ENCODE data around the gene CTDSP1. TPM values are rescaled to one million over a fixed set of nuclear protein-coding genes. Genes with fewer than 3 reads are reported as not detected.
A peak's percentile ranks its signal among the peaks of the same experiment; 100 is the strongest.

Gene CTDSP1
- total RNA-seq, 1 donor from 2014 or later, result 105 TPM

- DNase-seq (ENCODE audit: low spot score) (no peak), ATAC-seq (no peak)
Measured at GRCh38 chr2:218382785-218383184, 16.9 kb upstream of the CTDSP1 start.

- no peak for DNase-seq (ENCODE audit: low spot score)
- ATAC-seq, result no peak
Measured at GRCh38 chr2:218383892-218384519, 15.7 kb upstream of the CTDSP1 start.

- ATAC-seq (no peak), DNase-seq (ENCODE audit: low spot score) (no peak)
Measured at GRCh38 chr2:218384975-218385374, 14.7 kb upstream of the CTDSP1 start.

DNA sequence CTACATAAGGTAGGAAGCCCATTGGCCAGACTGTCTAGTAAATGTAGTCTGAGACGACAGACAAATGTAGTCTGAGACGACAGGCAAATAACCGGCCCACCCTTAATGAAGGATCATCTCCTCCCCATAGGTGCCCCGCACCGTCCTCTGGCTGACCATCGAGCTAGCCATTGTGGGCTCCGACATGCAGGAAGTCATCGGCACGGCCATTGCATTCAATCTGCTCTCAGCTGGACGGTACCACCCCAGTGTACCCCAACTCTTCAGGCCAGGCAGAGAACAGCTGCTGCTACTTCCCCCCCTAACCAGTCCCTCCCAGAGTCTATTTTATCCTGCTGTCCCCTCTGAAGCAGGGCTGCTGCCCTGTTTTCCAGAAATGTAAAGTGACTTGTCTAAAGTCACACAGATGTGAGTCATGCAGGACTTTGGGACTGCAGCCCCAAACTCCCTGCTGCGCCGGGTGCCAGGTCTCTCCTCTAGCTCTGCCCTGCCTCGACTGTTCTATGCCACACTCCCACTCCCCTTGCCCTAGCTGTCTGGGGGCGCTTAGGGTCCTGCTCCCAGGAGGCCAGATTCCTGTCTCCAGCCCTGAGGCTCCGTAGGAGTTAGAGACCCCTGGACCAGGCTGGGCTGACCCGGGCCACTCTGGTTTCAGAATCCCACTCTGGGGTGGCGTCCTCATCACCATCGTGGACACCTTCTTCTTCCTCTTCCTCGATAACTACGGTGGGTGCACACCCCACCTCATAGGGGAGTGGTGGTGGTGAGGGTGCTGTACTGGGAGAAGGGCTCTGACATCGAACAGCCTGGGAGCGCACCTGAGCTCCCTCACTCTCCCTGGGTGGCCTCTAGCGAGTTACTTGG, 12.9 kb upstream of the CTDSP1 start:
- DNase-seq (ENCODE audit: low spot score) (no peak), ATAC-seq (peak; percentile 30)

DNA sequence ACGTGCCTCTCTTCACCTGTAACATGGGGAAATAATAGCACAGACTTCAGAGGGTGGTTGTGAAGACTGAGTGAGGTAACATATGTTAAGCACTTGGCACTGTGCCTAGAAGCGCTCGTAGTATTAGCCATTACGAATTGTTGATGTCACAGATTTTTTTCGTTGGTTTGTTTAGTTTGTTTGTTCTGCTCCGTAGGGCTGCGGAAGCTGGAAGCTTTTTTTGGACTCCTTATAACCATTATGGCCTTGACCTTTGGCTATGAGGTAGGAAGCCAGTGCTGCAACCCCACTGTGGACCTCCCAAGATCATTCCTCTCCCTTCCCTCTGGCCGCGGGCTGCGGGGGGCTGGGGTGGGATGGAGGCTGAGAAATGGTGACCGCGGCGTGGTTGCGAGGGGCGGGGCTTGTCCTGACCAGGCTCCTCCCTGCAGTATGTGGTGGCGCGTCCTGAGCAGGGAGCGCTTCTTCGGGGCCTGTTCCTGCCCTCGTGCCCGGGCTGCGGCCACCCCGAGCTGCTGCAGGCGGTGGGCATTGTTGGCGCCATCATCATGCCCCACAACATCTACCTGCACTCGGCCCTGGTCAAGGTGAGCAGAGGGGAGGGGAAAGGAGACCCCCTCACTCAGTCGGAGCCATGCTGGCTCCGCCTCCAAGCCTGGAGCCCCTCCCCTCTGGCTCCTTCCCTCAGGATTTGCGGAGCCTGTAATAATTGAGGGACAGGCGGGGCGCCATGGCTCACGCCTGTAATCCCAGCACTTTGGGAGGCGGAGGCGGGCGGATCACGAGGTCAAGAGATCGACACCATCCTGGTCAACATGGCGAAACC, 12.1 kb upstream of the CTDSP1 start:
- ATAC-seq (peak; percentile 79), DNase-seq (ENCODE audit: low spot score) (no peak)

GRCh38 chr2:218389333-218390150, 10.1 kb upstream of the CTDSP1 start:
- DNase-seq (ENCODE audit: low spot score) (no peak), ATAC-seq (no peak)

DNA sequence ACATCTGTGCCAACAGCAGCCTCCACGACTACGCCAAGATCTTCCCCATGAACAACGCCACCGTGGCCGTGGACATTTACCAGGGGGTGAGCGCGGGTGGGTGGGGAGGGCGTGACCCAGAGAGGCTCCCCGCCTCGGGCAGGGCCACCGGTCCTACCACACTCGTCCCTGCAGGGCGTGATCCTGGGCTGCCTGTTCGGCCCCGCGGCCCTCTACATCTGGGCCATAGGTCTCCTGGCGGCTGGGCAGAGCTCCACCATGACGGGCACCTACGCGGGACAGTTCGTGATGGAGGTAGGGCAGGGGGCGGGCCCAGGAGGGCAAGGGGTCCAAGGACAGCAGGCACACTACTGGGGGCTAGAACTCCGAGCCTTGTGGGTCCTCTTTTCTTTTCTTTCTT, 8.5 kb upstream of the CTDSP1 start:
- no peak for ATAC-seq
- no peak for DNase-seq (ENCODE audit: low spot score)

- no peak for DNase-seq (ENCODE audit: low spot score)
- no peak for ATAC-seq
Measured at GRCh38 chr2:218392459-218392858, 7.2 kb upstream of the CTDSP1 start.

- DNase-seq (ENCODE audit: low spot score), result no peak
- ATAC-seq, result no peak
Measured at GRCh38 chr2:218392891-218393462, 6.7 kb upstream of the CTDSP1 start.

GRCh38 chr2:218393750-218394290, 5.8 kb upstream of the CTDSP1 start:
- no peak for DNase-seq (ENCODE audit: low spot score)

GRCh38 chr2:218394298-218395089, 5.2 kb upstream of the CTDSP1 start:
- DNase-seq (ENCODE audit: low spot score) (peak; percentile 52), ATAC-seq (no peak)

More at GRCh38 chr2:218393750-218394290, 5.8 kb upstream of the CTDSP1 start:
- no peak for ATAC-seq

- ATAC-seq, result no peak
- DNase-seq (ENCODE audit: low spot score), result no peak
Measured at GRCh38 chr2:218395090-218395444, 4.6 kb upstream of the CTDSP1 start.

DNA sequence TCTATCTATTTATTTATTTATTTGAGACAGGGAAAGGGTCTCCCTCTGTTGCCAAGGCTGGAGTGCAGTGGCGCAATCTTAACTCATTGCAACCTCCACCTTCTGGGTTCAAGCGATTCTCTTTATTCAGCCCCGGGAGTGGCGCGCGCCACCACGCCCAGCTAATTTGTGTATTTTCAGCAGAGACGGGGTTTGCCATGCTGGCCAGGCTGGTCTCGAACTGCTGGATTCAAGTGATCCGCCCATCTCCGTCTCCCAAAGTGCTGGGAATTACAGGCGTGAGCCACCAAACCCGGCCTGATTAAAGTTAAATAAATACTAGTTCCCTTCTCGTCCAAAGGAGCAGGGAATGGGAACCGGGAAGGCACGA, 4.2 kb upstream of the CTDSP1 start:
- DNase-seq (ENCODE audit: low spot score) (no peak), ATAC-seq (no peak)

GRCh38 chr2:218395826-218396687, 3.6 kb upstream of the CTDSP1 start:
- ATAC-seq (peak; percentile 57), DNase-seq (ENCODE audit: low spot score) (peak; percentile 96)

DNA sequence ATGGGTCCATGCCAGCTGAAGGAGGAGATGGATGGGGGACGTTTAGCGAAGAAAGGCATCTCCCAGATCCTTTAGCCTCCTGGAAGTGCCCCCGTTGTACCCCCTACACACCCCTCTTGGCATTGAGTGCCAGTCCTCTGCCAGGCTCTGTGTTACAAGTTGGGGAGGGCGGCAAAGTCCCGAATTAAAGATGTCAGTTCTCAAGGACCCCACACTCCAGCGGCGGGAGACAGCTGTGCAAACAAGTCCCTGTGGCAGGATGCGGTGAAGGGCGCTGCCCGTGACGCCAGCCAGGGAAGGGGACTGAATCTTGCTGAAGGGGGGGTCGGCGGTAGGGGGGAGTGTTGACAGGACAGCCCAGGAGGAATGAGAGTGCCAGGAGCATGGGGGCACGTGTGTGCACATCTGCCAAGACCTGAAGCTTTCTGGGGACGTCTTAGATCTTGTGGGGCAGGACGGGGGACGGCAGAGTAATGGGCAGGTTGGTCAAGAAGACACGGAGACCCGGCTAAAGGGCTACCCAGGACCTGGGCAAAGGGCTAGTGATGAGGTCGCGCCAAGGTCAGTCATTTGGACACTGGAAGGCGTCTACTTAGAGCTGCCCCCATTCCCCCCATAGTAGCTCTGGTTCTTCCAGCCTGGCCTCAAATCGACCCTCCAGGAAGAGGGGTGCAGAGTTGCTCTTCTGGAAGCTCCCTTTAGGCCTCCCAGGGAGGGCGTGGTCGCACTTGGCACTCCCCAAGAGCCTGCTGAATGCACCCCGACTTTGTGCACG, 2.8 kb upstream of the CTDSP1 start:
- DNase-seq (ENCODE audit: low spot score), result peak; percentile 75
- no peak for ATAC-seq

DNA sequence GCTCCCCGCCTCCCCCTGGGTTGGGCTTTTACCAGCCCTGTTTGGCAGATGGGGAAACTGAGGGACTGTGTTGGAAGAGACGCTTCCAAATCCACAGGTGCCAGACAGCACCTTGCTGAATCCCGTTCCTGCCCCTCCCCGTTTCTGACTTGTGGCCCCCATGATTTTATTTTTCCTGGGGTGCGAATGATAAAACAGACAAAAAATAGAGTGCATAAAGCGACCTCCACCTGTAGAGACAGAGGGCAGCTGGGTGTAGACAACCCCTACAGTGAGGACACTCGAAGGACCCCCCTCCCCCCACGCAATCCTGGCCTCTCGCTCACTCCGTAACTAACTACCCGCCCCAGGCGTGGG, 2.2 kb upstream of the CTDSP1 start:
- DNase-seq (ENCODE audit: low spot score), result no peak
- ATAC-seq, result no peak

GRCh38 chr2:218397820-218398436, 1.7 kb upstream of the CTDSP1 start:
- DNase-seq (ENCODE audit: low spot score) (peak; percentile 90), ATAC-seq (peak; percentile 18)
